Measurements from ENCODE around the gene ZCCHC9. TPM values are rescaled to one million over a fixed set of nuclear protein-coding genes. Genes with fewer than 3 reads are reported as not detected.

The ZCCHC9 gene
- total and polyA plus RNA-seq, 2 of the 4 experiments (the other 2 are of a cell fraction), result 20.4 to 24.6 TPM

- Histone ChIP-seq H2AFZ (replicated peaks; ENCODE audit: low read length, poor library complexity) (no peak overlapping the region), H2BK15ac (ENCODE audit: low read depth, low read length) (no peak overlapping the region), H3K27me3 (ENCODE audit: control insufficient read depth, insufficient read depth, low read length) (no peaks in the 10 kb centered on the region), H3K4me1 (ENCODE audit: control insufficient read depth, insufficient read depth, low read length) (no peaks in the 10 kb centered on the region; the same call in 1 of the 2 replicates), H4K20me1 (ENCODE audit: insufficient read depth, low read length) (peaks cover 13% of the 10 kb centered on the region; the same call in 1 of the 2 replicates), H2BK20ac (ENCODE audit: low read depth, low read length) (no peak overlapping the region), H2BK5ac (ENCODE audit: low read depth, low read length, poor library complexity, severe bottlenecking) (no peak overlapping the region), H3K9ac (ENCODE audit: low read depth, low read length) (no peak overlapping the region), H3K27ac (ENCODE audit: insufficient read depth, low read length) (no peak overlapping the region), H2AK5ac (ENCODE audit: low read depth, low read length) (no peak overlapping the region), H3K9me3 (ENCODE audit: control insufficient read depth, insufficient read depth, low read length) (peaks cover 4% of the 10 kb centered on the region; the same call in 1 of the 2 replicates), H3K14ac (replicated peaks; ENCODE audit: low read depth, low read length) (no peak overlapping the region), H2AK9ac (replicated peaks; ENCODE audit: low read depth, low read length, poor library complexity) (no peak overlapping the region), H3K4me2 (ENCODE audit: low read depth, low read length) (no peak overlapping the region), H4K5ac (ENCODE audit: low read depth, low read length) (no peak overlapping the region), H3K23ac (ENCODE audit: low read depth, low read length) (no peak overlapping the region), H3K79me1 (ENCODE audit: low read depth in 1 of 2, low read length in 2 of 2) (peaks cover 20 to 48% of the 10 kb centered on the region in 2 experiments), H3K18ac (ENCODE audit: low read depth, low read length) (no peak overlapping the region), H2BK120ac (ENCODE audit: low read depth, low read length) (no peak overlapping the region), H3K56ac (ENCODE audit: extremely low read depth, insufficient read depth, low read length) (no peak overlapping the region; the same call in 1 of the 2 replicates), H3K4me3 (ENCODE audit: insufficient read depth, low read depth, low read length) (no peak overlapping the region), H3K36me3 (ENCODE audit: control insufficient read depth, insufficient read depth, low read length) (no peaks in the 10 kb centered on the region), H4K91ac (ENCODE audit: insufficient read depth, low read depth, low read length) (no peak overlapping the region), H3K4ac (ENCODE audit: low read depth, low read length) (no peak overlapping the region), H4K8ac (ENCODE audit: low read depth in 2 of 2, low read length in 2 of 2) (no peak overlapping the region), H3K9me1 (ENCODE audit: insufficient read depth, low read length) (peaks cover 9% of the 10 kb centered on the region; the same call in 1 of the 2 replicates)
- DNase-seq (peak; percentile 38), ATAC-seq (ENCODE audit: low read depth) (peak; percentile 71)
- TF ChIP-seq RFX5 (IDR thresholded peaks at IDR 0.05; ENCODE audit: low read depth, low read length) (no peak), NFE2L2 (IDR thresholded peaks at IDR 0.05; ENCODE audit: low read depth, low read length) (no peak), BHLHE40 (IDR thresholded peaks at IDR 0.05; ENCODE audit: low read depth, low read length) (no peak), FOS (IDR thresholded peaks at IDR 0.05; ENCODE audit: low read depth, low read length) (no peak), SMC3 (IDR thresholded peaks at IDR 0.05; ENCODE audit: low read depth, low read length) (no peak), MAFK (IDR thresholded peaks at IDR 0.05; ENCODE audit: low read depth, low read length) (no peak), CHD1 (IDR thresholded peaks at IDR 0.05; ENCODE audit: low read depth, low read length) (no peak), MXI1 (IDR thresholded peaks at IDR 0.05; ENCODE audit: borderline replicate concordance, low read depth, low read length) (no peak), MAZ (IDR thresholded peaks at IDR 0.05; ENCODE audit: borderline replicate concordance, low read depth, low read length) (no peak), ELK1 (IDR thresholded peaks at IDR 0.05; ENCODE audit: borderline replicate concordance, low read depth, low read length) (no peak), USF2 (IDR thresholded peaks at IDR 0.05; ENCODE audit: low read depth, low read length) (no peak), CTCF (conservative IDR thresholded peaks at IDR 0.05; ENCODE audit: low read depth, low read length) (no peak), RAD21 (IDR thresholded peaks at IDR 0.05; ENCODE audit: low read length) (no peak), CEBPB (IDR thresholded peaks at IDR 0.05; ENCODE audit: low read depth, low read length) (no peak), POLR2A (IDR thresholded peaks at IDR 0.05; ENCODE audit: low read depth, low read length) (no peak), RCOR1 (IDR thresholded peaks at IDR 0.05; ENCODE audit: insufficient replicate concordance, low read length) (no peak)
- BruUV-seq (replicated peaks), result no TSS peak
- in situ Hi-C loops (cut with MboI; ENCODE audit: low sequenced_read_pairs) (loop anchor here (10.0 kb wide), 1 partner anchor 605 kb away; no protein-coding TSS in a partner anchor), intact Hi-C loops (cut with micrococcal nuclease) (loop anchor here (10.0 kb wide), 2 partner anchors 45 to 325 kb away; partner anchors contain the start of gene RASGRF2), dilution Hi-C loops (cut with HindIII; ENCODE audit: low sequenced_read_pairs, unreplicated experiment) (no loop called here)
- ChIA-PET POLR2A (ENCODE audit: unreplicated experiment) (no interaction called here), CTCF (no interaction called here)
- WGBS, 2 experiments (ENCODE audit: extremely low coverage in 2 of 2, insufficient read length in 1 of 2), result no CpG with 5 or more reads among the region's 1 CpG
These were observed 11.2 kb upstream of the ZCCHC9 start for GRCh38 chr5:81290146-81290545.

Measured in IMR-90 (cell line).